ENCODE results near the gene AKT1. TPM values are rescaled to one million over a fixed set of nuclear protein-coding genes. Genes with fewer than 3 reads are reported as not detected.
A peak's percentile ranks its signal among the peaks of the same experiment; 100 is the strongest.

Gene AKT1
- total and polyA plus RNA-seq, 4 donors = 30.6 to 192 (median 58.7) TPM

- Histone ChIP-seq H3K4me1 (ENCODE audit: control insufficient read depth in 4 of 4, insufficient read depth in 4 of 4, low read length in 3 of 4) (peaks cover 3 to 16% (median 11%) of the 10 kb centered on the region in 4 donors), H3K36me3 (ENCODE audit: control insufficient read depth in 4 of 4, insufficient read depth in 3 of 4, low read depth in 1 of 4, low read length in 3 of 4) (no peaks in the 10 kb centered on the region), H3K27me3 (ENCODE audit: control insufficient read depth in 4 of 4, insufficient read depth in 4 of 4, low read length in 3 of 4) (no peaks in the 10 kb centered on the region), H3K27ac (ENCODE audit: low read depth in 1 of 2, low read length in 2 of 2) (no peak overlapping the region), H3K9ac (ENCODE audit: low read depth in 1 of 2, low read length in 2 of 2) (no peak overlapping the region), H3K4me3 (ENCODE audit: low read depth in 1 of 3, low read length in 3 of 3) (no peak overlapping the region), H3K9me3 (ENCODE audit: control insufficient read depth in 4 of 4, low read length in 3 of 4) (no peaks in the 10 kb centered on the region)
- no peak for DNase-seq (ENCODE audit: low spot score)
- WGBS = 76% methylated on average over 9 of the region's 9 CpGs
- TF ChIP-seq HNF4A (conservative IDR thresholded peaks at IDR 0.05) (no peak), FOXA2 (IDR thresholded peaks at IDR 0.05) (no peak), HNF4G (IDR thresholded peaks at IDR 0.05) (no peak), FOXA1 (IDR thresholded peaks at IDR 0.05) (no peak), EGR1 (IDR thresholded peaks at IDR 0.05; ENCODE audit: low read depth in 2 of 2) (no peak)
Observed at GRCh38 chr14:104830781-104831180, 35.2 kb upstream of the AKT1 start.

- TF ChIP-seq JUND (IDR thresholded peaks at IDR 0.05) (no peak), RAD21 (IDR thresholded peaks at IDR 0.05) (peak in 1 of 2 donors; percentile 68), CTCF (IDR thresholded peaks at IDR 0.05; ENCODE audit: low read depth, low read length, missing input control) (peak; percentile 37), MAX (IDR thresholded peaks at IDR 0.05) (no peak), FOXA1 (IDR thresholded peaks at IDR 0.05) (no peak), NR2F2 (IDR thresholded peaks at IDR 0.05) (no peak), ATF3 (IDR thresholded peaks at IDR 0.05) (no peak), SP1 (IDR thresholded peaks at IDR 0.05) (peak; percentile 4), YY1 (IDR thresholded peaks at IDR 0.05) (no peak), GABPA (IDR thresholded peaks at IDR 0.05 in 1 of 2, conservative IDR thresholded peaks at IDR 0.05 in 1 of 2) (no peak), HNF4G (IDR thresholded peaks at IDR 0.05) (no peak), TAF1 (conservative IDR thresholded peaks at IDR 0.05) (no peak)
- H3K36me3 ChIP-seq (ENCODE audit: control insufficient read depth in 4 of 4, insufficient read depth in 3 of 4, low read depth in 1 of 4, low read length in 3 of 4) = no peaks in the 10 kb centered on the region
- peaks cover 6 to 19% (median 13%) of the 10 kb centered on the region in 4 donors for H3K4me1 ChIP-seq (ENCODE audit: control insufficient read depth in 4 of 4, insufficient read depth in 4 of 4, low read length in 3 of 4)
- peak; percentile 43 for DNase-seq (ENCODE audit: low spot score)
- no peaks in the 10 kb centered on the region for H3K9me3 ChIP-seq (ENCODE audit: control insufficient read depth in 4 of 4, low read length in 3 of 4)
- H3K27me3 ChIP-seq (ENCODE audit: control insufficient read depth in 4 of 4, insufficient read depth in 4 of 4, low read length in 3 of 4) = peaks cover 0 to 2% (median 0%) of the 10 kb centered on the region in 4 donors
- peak overlapping the region; percentile 23 to 66 (median 29) for H3K4me3 ChIP-seq (ENCODE audit: low read depth in 1 of 3, low read length in 3 of 3)
- H3K27ac ChIP-seq (ENCODE audit: low read depth in 1 of 2, low read length in 2 of 2) = no peak overlapping the region
- no peak overlapping the region for H3K9ac ChIP-seq (ENCODE audit: low read depth in 1 of 2, low read length in 2 of 2)
- 11% methylated on average over 39 of the region's 39 CpGs for WGBS
Observed at GRCh38 chr14:104827177-104828055, 31.9 kb upstream of the AKT1 start.

- peak overlapping the region; percentile 23 to 66 (median 29) for H3K4me3 ChIP-seq (ENCODE audit: low read depth in 1 of 3, low read length in 3 of 3)
- H3K4me1 ChIP-seq (ENCODE audit: control insufficient read depth in 4 of 4, insufficient read depth in 4 of 4, low read length in 3 of 4) = peaks cover 6 to 19% (median 13%) of the 10 kb centered on the region in 4 donors
- no peaks in the 10 kb centered on the region for H3K36me3 ChIP-seq (ENCODE audit: control insufficient read depth in 4 of 4, insufficient read depth in 3 of 4, low read depth in 1 of 4, low read length in 3 of 4)
- WGBS = 2% methylated on average over 27 of the region's 27 CpGs
- peaks cover 0 to 2% (median 0%) of the 10 kb centered on the region in 4 donors for H3K27me3 ChIP-seq (ENCODE audit: control insufficient read depth in 4 of 4, insufficient read depth in 4 of 4, low read length in 3 of 4)
- no peak overlapping the region for H3K27ac ChIP-seq (ENCODE audit: low read depth in 1 of 2, low read length in 2 of 2)
- no peak for DNase-seq (ENCODE audit: low spot score)
- H3K9me3 ChIP-seq (ENCODE audit: control insufficient read depth in 4 of 4, low read length in 3 of 4) = no peaks in the 10 kb centered on the region
- no peak overlapping the region for H3K9ac ChIP-seq (ENCODE audit: low read depth in 1 of 2, low read length in 2 of 2)
- no peak for TF ChIP-seq CTCF (IDR thresholded peaks at IDR 0.05; ENCODE audit: low read depth, low read length, missing input control)
- TF ChIP-seq RAD21 (IDR thresholded peaks at IDR 0.05) = peak in 1 of 2 donors; percentile 6
- no peak for TF ChIP-seq EGR1 (IDR thresholded peaks at IDR 0.05; ENCODE audit: low read depth in 2 of 2)
- TF ChIP-seq NR2F2 (IDR thresholded peaks at IDR 0.05) = no peak
- no peak for TF ChIP-seq MAX (IDR thresholded peaks at IDR 0.05)
- TF ChIP-seq GABPA (IDR thresholded peaks at IDR 0.05 in 1 of 2, conservative IDR thresholded peaks at IDR 0.05 in 1 of 2) = no peak
- no peak for TF ChIP-seq ZBTB33 (IDR thresholded peaks at IDR 0.05)
- no peak for TF ChIP-seq FOXA1 (IDR thresholded peaks at IDR 0.05)
- no peak for TF ChIP-seq FOXA2 (IDR thresholded peaks at IDR 0.05)
- TF ChIP-seq TAF1 (conservative IDR thresholded peaks at IDR 0.05) = no peak
Observed at GRCh38 chr14:104826861-104827176, 31.3 kb upstream of the AKT1 start.

Data from liver (tissue), 9 donors.